PC-3 (cell line): Measurements from ENCODE around the gene ECE1.

ENCODE experiments used
- EZH2phosphoT487 ChIP-seq: fragments of 300-600 bp; sonication (generic); IDR thresholded peaks from 2 replicates; pipeline ENCODE4 v1.6.1; 2018; ENCODE audit warnings: mild to moderate bottlenecking, antibody characterized with exemption, low read length, borderline replicate concordance
- TF ChIP-seq, protein P1 (sequence below): fragments of 300-600 bp; sonication (generic); conservative IDR thresholded peaks from 2 replicates; pipeline ENCODE4 v1.5.1; 2017; ENCODE audit warnings: antibody characterized with exemption, low read depth, mild to moderate bottlenecking, low read length

GRCh38 chr1:21296509-21297354, 6.5 kb upstream of the ECE1 start:
- TF ChIP-seq, protein P1, sequence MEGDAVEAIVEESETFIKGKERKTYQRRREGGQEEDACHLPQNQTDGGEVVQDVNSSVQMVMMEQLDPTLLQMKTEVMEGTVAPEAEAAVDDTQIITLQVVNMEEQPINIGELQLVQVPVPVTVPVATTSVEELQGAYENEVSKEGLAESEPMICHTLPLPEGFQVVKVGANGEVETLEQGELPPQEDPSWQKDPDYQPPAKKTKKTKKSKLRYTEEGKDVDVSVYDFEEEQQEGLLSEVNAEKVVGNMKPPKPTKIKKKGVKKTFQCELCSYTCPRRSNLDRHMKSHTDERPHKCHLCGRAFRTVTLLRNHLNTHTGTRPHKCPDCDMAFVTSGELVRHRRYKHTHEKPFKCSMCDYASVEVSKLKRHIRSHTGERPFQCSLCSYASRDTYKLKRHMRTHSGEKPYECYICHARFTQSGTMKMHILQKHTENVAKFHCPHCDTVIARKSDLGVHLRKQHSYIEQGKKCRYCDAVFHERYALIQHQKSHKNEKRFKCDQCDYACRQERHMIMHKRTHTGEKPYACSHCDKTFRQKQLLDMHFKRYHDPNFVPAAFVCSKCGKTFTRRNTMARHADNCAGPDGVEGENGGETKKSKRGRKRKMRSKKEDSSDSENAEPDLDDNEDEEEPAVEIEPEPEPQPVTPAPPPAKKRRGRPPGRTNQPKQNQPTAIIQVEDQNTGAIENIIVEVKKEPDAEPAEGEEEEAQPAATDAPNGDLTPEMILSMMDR: no peak
- TF ChIP-seq EZH2phosphoT487: no peak
